Panc1 (cell line): ENCODE results near the gene STRN3.
"Not testable (repeated sequence)": the region's sequence is repeated elsewhere in the genome, so short reads cannot be mapped to it uniquely, and the experiment has no call there.

Experiments
- CTCF ChIP-seq: fragments of 450-650 bp; IDR thresholded peaks from 2 replicates; pipeline ENCODE4 v1.5.1; 2017; ENCODE audit warnings: mild to moderate bottlenecking
- SIN3A ChIP-seq: IDR thresholded peaks from 2 replicates; pipeline ENCODE4 v1.6.1; 2012; ENCODE audit warnings: low read depth, mild to moderate bottlenecking, low read length, moderate library complexity, borderline replicate concordance; ENCODE audit not compliant: insufficient read depth

GRCh38 chr14:31052905-31053586 is 26.9 kb upstream of the STRN3 start:
- TF ChIP-seq CTCF, SIN3A: not testable (repeated sequence)
